Right lobe of liver (tissue), 6 donors: Measurements from ENCODE around the gene STX4. TPM values are rescaled to one million over a fixed set of nuclear protein-coding genes. Genes with fewer than 3 reads are reported as not detected.

Experiments
- ATAC-seq, 4 donors: fragments of 200-7000 bp; cut with Tn5 transposase; one replicate each; pipeline ENCODE4 v1.9.1; 2020; ENCODE audit warnings: mild to moderate bottlenecking in 4 of 4, moderate library complexity in 4 of 4
- DNase-seq, 3 donors: peaks; one replicate each; pipeline ENCODE4 v3.0.0-alpha.2; 2020
- H3K27ac ChIP-seq, 3 donors: fragments of 200-600 bp; one replicate each; pipeline ENCODE4 v1.8.0; 2022
- H3K27me3 ChIP-seq, 2 donors: fragments of 200-600 bp; one replicate each; pipeline ENCODE4 v1.8.0; 2022
- H3K36me3 ChIP-seq, 4 donors: fragments of 200-600 bp; sonication (generic) in 1 of 4; one replicate each; pipeline versions ENCODE4 v1.5.1 to v1.8.0; 2017 to 2022; ENCODE audit warnings: control low read depth in 1 of 4
- H3K4me1 ChIP-seq, 4 donors: fragments of 200-600 bp; sonication (generic) in 1 of 4; one replicate each; pipeline versions ENCODE4 v1.5.1 to v1.8.0; 2017 to 2022; ENCODE audit warnings: control low read depth in 1 of 4
- H3K4me3 ChIP-seq, 3 donors: fragments of 200-600 bp; one replicate each; pipeline ENCODE4 v1.8.0; 2022
- H3K9me3 ChIP-seq, 4 donors: fragments of 200-600 bp; sonication (generic) in 1 of 4; one replicate each; pipeline versions ENCODE4 v1.5.1 to v1.8.0; 2017 to 2022; ENCODE audit warnings: control low read depth in 1 of 4
- POLR2A ChIP-seq: fragments of 450-650 bp; IDR thresholded peaks from one replicate; pipeline ENCODE4 v1.6.1; 2017; ENCODE audit warnings: antibody characterized with exemption, mild to moderate bottlenecking
- WGBS: methylation state at CpG from one replicate; pipeline ENCODE4 v1.1.6; 2018; ENCODE audit warnings: low coverage, low lambda C conversion rate; ENCODE audit not compliant: insufficient coverage; ENCODE audit errors: missing lambda C conversion rate; 5-methylcytosine and 5-hydroxymethylcytosine counted together
- intact Hi-C, 2 donors: fragments of 100-400 bp; cut with DNase I; formaldehyde crosslinking; loops; one replicate each; pipeline versions ENCODE4 v1.11.2 to v1.14.1; 2022
- long read RNA-seq: library from polyadenylated mRNA; unstranded; transcript quantifications from one replicate; pipeline ENCODE4 v2.0.0, GENCODE V29; 2019
- total RNA-seq, 6 experiments: library from RNA; depleted of rRNA in 2 of 6; stranded (reverse); fragments of >200 nt in 2 of 6; fragmentation: NEBNext Ultra II Directional in 3 of 6; extraction: Animal tissue kit (Norgen Biotek cat#: 25700) in 3 of 6; gene quantifications; one replicate each; pipeline versions ENCODE4 v1.1.0 to v1.2.4, GENCODE V29; 2016 to 2023
- TF ChIP-seq, protein P1 (sequence below), 4 donors: fragments of 200-600 bp in 3 of 4; fragments of 450-650 bp in 1 of 4; IDR thresholded peaks; one replicate each; pipeline versions ENCODE4 v1.5.1 to v1.8.0; 2016 to 2022; ENCODE audit warnings: antibody characterized with exemption in 4 of 4, mild to moderate bottlenecking in 2 of 4
- donor health status: DM: no; HTN: yes; CAD: no.
- donor health status: DM: no; HTN: no; CAD: no.
- donor health status: DM: no; HTN: no; CAD: no.
- donor health status: DM: no; HTN: yes; CAD: no.
- donor health status: DM: no; HTN: yes; CAD: no.

Gene STX4
- 10 to 100 TPM; 18.8 to 52.8 (median 23.6) TPM for total RNA-seq
- long read RNA-seq, partial matches to known transcripts = 0 of 1 reads
- long read RNA-seq, other reads (novel, unspliced or antisense) = 0 of 1 reads

DNA sequence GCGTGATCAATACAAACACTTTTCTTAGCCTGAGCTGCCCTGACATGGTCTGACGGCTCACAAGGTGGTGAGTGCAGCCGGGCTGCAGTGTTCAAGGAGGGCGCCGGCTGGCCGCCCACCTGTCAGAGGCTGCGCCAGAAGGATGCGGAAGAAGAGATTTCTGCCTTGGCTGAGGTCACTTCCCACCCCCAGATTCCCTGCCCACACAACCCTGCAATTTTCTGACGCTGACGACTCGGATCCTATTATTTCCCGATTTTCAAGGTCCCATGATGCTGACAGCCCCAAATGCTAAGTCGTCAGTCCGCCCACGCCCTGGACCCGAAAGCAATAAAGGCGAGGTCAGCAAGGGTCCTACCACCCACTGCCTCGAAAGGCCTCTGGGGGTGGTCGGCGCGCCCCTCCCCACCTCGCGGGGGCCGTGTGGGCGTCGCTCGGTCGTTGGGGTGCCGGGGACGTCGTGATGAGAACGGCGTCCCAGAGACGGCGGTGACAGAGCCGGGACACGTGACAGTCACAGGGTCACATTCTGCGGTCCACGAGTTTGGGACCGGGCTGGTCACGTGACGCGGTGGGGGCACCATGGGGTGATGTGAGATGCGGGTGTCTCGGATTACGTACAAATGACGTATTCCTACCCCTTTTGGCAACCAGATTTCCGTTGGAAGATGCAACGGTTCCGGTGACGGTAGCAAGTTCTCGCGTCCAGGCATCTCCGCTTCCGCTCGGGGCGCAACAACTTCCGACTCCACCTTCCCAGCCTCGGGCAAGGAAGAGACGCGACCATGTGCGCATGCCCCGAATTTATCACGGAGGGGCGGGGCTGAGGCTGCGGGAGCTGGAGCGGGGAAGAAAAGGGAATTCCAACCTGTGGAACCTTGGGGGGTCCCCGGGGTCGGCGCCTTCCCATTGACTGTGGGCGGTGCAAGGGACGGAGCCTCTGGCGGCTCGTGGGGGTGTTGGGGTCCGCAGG, at the start of gene STX4:
Gene STX4 (plus strand): TSS at position 823 of the 973 bp plus-strand sequence. CDS start 248 bp downstream, outside the sequence.
- peak within 1 kb of the TSS; percentile 87 to 98 (median 97) for H3K27ac ChIP-seq
- no peaks in the 10 kb centered on the region for H3K27me3 ChIP-seq
- TF ChIP-seq, protein P1, sequence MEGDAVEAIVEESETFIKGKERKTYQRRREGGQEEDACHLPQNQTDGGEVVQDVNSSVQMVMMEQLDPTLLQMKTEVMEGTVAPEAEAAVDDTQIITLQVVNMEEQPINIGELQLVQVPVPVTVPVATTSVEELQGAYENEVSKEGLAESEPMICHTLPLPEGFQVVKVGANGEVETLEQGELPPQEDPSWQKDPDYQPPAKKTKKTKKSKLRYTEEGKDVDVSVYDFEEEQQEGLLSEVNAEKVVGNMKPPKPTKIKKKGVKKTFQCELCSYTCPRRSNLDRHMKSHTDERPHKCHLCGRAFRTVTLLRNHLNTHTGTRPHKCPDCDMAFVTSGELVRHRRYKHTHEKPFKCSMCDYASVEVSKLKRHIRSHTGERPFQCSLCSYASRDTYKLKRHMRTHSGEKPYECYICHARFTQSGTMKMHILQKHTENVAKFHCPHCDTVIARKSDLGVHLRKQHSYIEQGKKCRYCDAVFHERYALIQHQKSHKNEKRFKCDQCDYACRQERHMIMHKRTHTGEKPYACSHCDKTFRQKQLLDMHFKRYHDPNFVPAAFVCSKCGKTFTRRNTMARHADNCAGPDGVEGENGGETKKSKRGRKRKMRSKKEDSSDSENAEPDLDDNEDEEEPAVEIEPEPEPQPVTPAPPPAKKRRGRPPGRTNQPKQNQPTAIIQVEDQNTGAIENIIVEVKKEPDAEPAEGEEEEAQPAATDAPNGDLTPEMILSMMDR (IDR thresholded peaks at IDR 0.05) = peak in 1 of 4 donors; percentile 19
- peak; percentile 33 for TF ChIP-seq POLR2A
- H3K9me3 ChIP-seq = no peaks in the 10 kb centered on the region
- H3K4me1 ChIP-seq = peaks cover 0 to 11% (median 5%) of the 10 kb centered on the region in 4 donors
- peak; percentile 98 to 99 (median 99) for DNase-seq
- peak within 1 kb of the TSS; percentile 73 to 95 (median 81) for H3K4me3 ChIP-seq
- intact Hi-C loops = no loop called here
- ATAC-seq = peak; percentile 91 to 92 (median 92)
- WGBS = 2% methylated on average over 28 of the region's 75 CpGs
- peaks cover 3 to 20% (median 4%) of the 10 kb centered on the region in 4 donors for H3K36me3 ChIP-seq

- Histone ChIP-seq H3K27me3 (no peaks in the 10 kb centered on the region), H3K27ac (no peak overlapping the region), H3K9me3 (no peaks in the 10 kb centered on the region), H3K36me3 (peaks cover 0 to 24% (median 11%) of the 10 kb centered on the region in 4 donors), H3K4me3 (no peak overlapping the region), H3K4me1 (peaks cover 0 to 12% (median 5%) of the 10 kb centered on the region in 4 donors)
- TF ChIP-seq, protein P1 (IDR thresholded peaks at IDR 0.05) = no peak
- no peak for TF ChIP-seq POLR2A
- no peak for ATAC-seq
- intact Hi-C loops = loop anchor here (5.0 to 10.0 kb wide), 3 partner anchors 61 to 108 kb away; partner anchors contain the start of genes PRSS53 (in 1 of the 2) and VKORC1 (in 1 of the 2)
- WGBS = 86% methylated on average over 7 of the region's 14 CpGs
- no peak for DNase-seq
Measured at GRCh38 chr16:30983898-30984610, 49.3 kb upstream of the STX4 start.

GRCh38 chr16:30984669-30985400, 48.5 kb upstream of the STX4 start, which contains the start of gene HSD3B7:
Gene HSD3B7 (plus strand): TSS chr16:30985207. CDS start chr16:30985659, 452 bp downstream.
- TF ChIP-seq, protein P1 (IDR thresholded peaks at IDR 0.05) = peak; percentile 87 to 98 (median 90)
- TF ChIP-seq POLR2A = peak; percentile 64
- no peaks in the 10 kb centered on the region for H3K9me3 ChIP-seq
- 50% methylated on average over 9 of the region's 24 CpGs for WGBS
- ATAC-seq = peak; percentile 82 to 92 (median 88)
- intact Hi-C loops = loop anchor here (5.0 to 10.0 kb wide), 3 partner anchors 60 to 107 kb away; partner anchors contain the start of genes PRSS53 (in 1 of the 2) and VKORC1 (in 1 of the 2)
- peak within 1 kb of the TSS; percentile 74 to 80 (median 79) for H3K27ac ChIP-seq
- peaks cover 0 to 20% (median 9%) of the 10 kb centered on the region in 4 donors for H3K36me3 ChIP-seq
- H3K27me3 ChIP-seq = no peaks in the 10 kb centered on the region
- peak within 1 kb of the TSS; percentile 62 to 73 (median 72) for H3K4me3 ChIP-seq
- peaks cover 0 to 12% (median 5%) of the 10 kb centered on the region in 4 donors for H3K4me1 ChIP-seq
- peak; percentile 93 to 94 (median 93) for DNase-seq
